ENCODE data around the gene TWIST1.

The TWIST1 gene

GRCh38 chr7:19105546-19105945 lies 11.9 kb downstream of the TWIST1 start:
- H3K27me3 ChIP-seq (ENCODE audit: insufficient read depth, poor library complexity, severe bottlenecking) = peaks cover 56% of the 10 kb centered on the region
- H3K4me3 ChIP-seq (replicated peaks; ENCODE audit: insufficient read depth, low read length) = no peak overlapping the region
- TF ChIP-seq GABPA (IDR thresholded peaks at IDR 0.05; ENCODE audit: low read depth) = no peak
- no peak for TF ChIP-seq REST (IDR thresholded peaks at IDR 0.05; ENCODE audit: insufficient replicate concordance, low read depth)
- no peak for TF ChIP-seq CTCF (IDR thresholded peaks at IDR 0.05; ENCODE audit: insufficient read depth, low read length)
- TF ChIP-seq POLR2AphosphoS5 (IDR thresholded peaks at IDR 0.05; ENCODE audit: low read depth) = no peak
- TF ChIP-seq SPI1 (IDR thresholded peaks at IDR 0.05; ENCODE audit: borderline replicate concordance, low read depth) = no peak
- H3K27ac ChIP-seq (replicated peaks) = no peak overlapping the region
- no peak for DNase-seq (ENCODE audit: low read depth in 1 of 2, low spot score in 1 of 2)

- TF ChIP-seq GABPA (IDR thresholded peaks at IDR 0.05; ENCODE audit: low read depth) (no peak), CTCF (IDR thresholded peaks at IDR 0.05; ENCODE audit: insufficient read depth, low read length) (no peak), SPI1 (IDR thresholded peaks at IDR 0.05; ENCODE audit: borderline replicate concordance, low read depth) (no peak), POLR2AphosphoS5 (IDR thresholded peaks at IDR 0.05; ENCODE audit: low read depth) (no peak), REST (IDR thresholded peaks at IDR 0.05; ENCODE audit: insufficient replicate concordance, low read depth) (no peak)
- DNase-seq (ENCODE audit: low read depth in 1 of 2, low spot score in 1 of 2) = no peak
- H3K4me3 ChIP-seq (replicated peaks; ENCODE audit: insufficient read depth, low read length) = no peak overlapping the region
- no peak overlapping the region for H3K27ac ChIP-seq (replicated peaks)
- H3K27me3 ChIP-seq (ENCODE audit: insufficient read depth, poor library complexity, severe bottlenecking) = peaks cover 52% of the 10 kb centered on the region
These were observed 12.6 kb downstream of the TWIST1 start for GRCh38 chr7:19104811-19105210.

- DNase-seq (ENCODE audit: low read depth in 1 of 2, low spot score in 1 of 2) = no peak
- Histone ChIP-seq H3K27me3 (ENCODE audit: insufficient read depth, poor library complexity, severe bottlenecking) (peaks cover 36% of the 10 kb centered on the region), H3K27ac (replicated peaks) (no peak overlapping the region), H3K4me3 (replicated peaks; ENCODE audit: insufficient read depth, low read length) (no peak overlapping the region)
- no peak for TF ChIP-seq POLR2AphosphoS5 (IDR thresholded peaks at IDR 0.05; ENCODE audit: low read depth)
- no peak for TF ChIP-seq CTCF (IDR thresholded peaks at IDR 0.05; ENCODE audit: insufficient read depth, low read length)
- no peak for TF ChIP-seq SPI1 (IDR thresholded peaks at IDR 0.05; ENCODE audit: borderline replicate concordance, low read depth)
- no peak for TF ChIP-seq GABPA (IDR thresholded peaks at IDR 0.05; ENCODE audit: low read depth)
These were observed 14.6 kb downstream of the TWIST1 start for GRCh38 chr7:19102884-19103283.

- H3K27me3 ChIP-seq (ENCODE audit: insufficient read depth, poor library complexity, severe bottlenecking) = peaks cover 26% of the 10 kb centered on the region
- H3K4me3 ChIP-seq (replicated peaks; ENCODE audit: insufficient read depth, low read length) = no peak overlapping the region
- TF ChIP-seq POLR2AphosphoS5 (IDR thresholded peaks at IDR 0.05; ENCODE audit: low read depth) = no peak
- TF ChIP-seq GABPA (IDR thresholded peaks at IDR 0.05; ENCODE audit: low read depth) = no peak
- no peak for TF ChIP-seq CTCF (IDR thresholded peaks at IDR 0.05; ENCODE audit: insufficient read depth, low read length)
- no peak for TF ChIP-seq SPI1 (IDR thresholded peaks at IDR 0.05; ENCODE audit: borderline replicate concordance, low read depth)
- TF ChIP-seq REST (IDR thresholded peaks at IDR 0.05; ENCODE audit: insufficient replicate concordance, low read depth) = no peak
- no peak for DNase-seq (ENCODE audit: low read depth in 1 of 2, low spot score in 1 of 2)
- no peak overlapping the region for H3K27ac ChIP-seq (replicated peaks)
These were observed 15.5 kb downstream of the TWIST1 start for GRCh38 chr7:19101909-19102308.
